H9 (cell line): ENCODE data around the gene CXCL13. TPM values are rescaled to one million over a fixed set of nuclear protein-coding genes. Genes with fewer than 3 reads are reported as not detected.

ENCODE experiments used
- DNase-seq: peaks from one replicate; pipeline ENCODE4 v3.0.0-alpha.2; 2017
- H2AFZ ChIP-seq: one replicate; pipeline ENCODE4 v1.6.1; 2013; ENCODE audit warnings: mild to moderate bottlenecking, low read length, control low read depth, moderate library complexity
- H2AK5ac ChIP-seq: 2 replicates; pipeline ENCODE4 v1.6.1; 2013; ENCODE audit warnings: low read length, control low read depth, mixed read lengths; ENCODE audit not compliant: insufficient read length
- H2BK120ac ChIP-seq: one replicate; pipeline ENCODE4 v1.6.1; 2013; ENCODE audit warnings: low read depth, mild to moderate bottlenecking, low read length, control low read depth, inconsistent platforms; ENCODE audit not compliant: poor library complexity, severe bottlenecking
- H2BK12ac ChIP-seq: 2 replicates; pipeline ENCODE4 v1.6.1; 2013; ENCODE audit warnings: low read length, control low read depth, mixed read lengths, low read depth; ENCODE audit not compliant: insufficient read length
- H2BK15ac ChIP-seq: 2 replicates; pipeline ENCODE4 v1.6.1; 2013; ENCODE audit warnings: low read depth, low read length, control low read depth
- H2BK20ac ChIP-seq: one replicate; pipeline ENCODE4 v1.6.1; 2013; ENCODE audit warnings: low read depth, mild to moderate bottlenecking, low read length, control low read depth, inconsistent platforms; ENCODE audit not compliant: poor library complexity, severe bottlenecking
- H2BK5ac ChIP-seq: 2 replicates; pipeline ENCODE4 v1.6.1; 2013; ENCODE audit warnings: low read length, control low read depth, mixed read lengths; ENCODE audit not compliant: insufficient read length
- H3K14ac ChIP-seq: 2 replicates; pipeline ENCODE4 v1.6.1; 2013; ENCODE audit warnings: low read length, control low read depth; ENCODE audit not compliant: insufficient read depth
- H3K18ac ChIP-seq: 2 replicates; pipeline ENCODE4 v1.6.1; 2013; ENCODE audit warnings: low read depth, mild to moderate bottlenecking, mixed read lengths, low read length, control low read depth; ENCODE audit not compliant: insufficient read length
- H3K23ac ChIP-seq: 2 replicates; pipeline ENCODE4 v1.6.1; 2013; ENCODE audit warnings: low read length, control low read depth, mixed read lengths, low read depth; ENCODE audit not compliant: insufficient read length
- H3K23me2 ChIP-seq: 2 replicates; pipeline ENCODE4 v1.6.1; 2013; ENCODE audit warnings: low read depth, mild to moderate bottlenecking, mixed read lengths, low read length, control low read depth; ENCODE audit not compliant: insufficient read length, poor library complexity, severe bottlenecking
- H3K27ac ChIP-seq: 2 replicates; pipeline ENCODE4 v1.5.1; 2013; ENCODE audit warnings: low read length, control low read depth, mixed read lengths, low read depth; ENCODE audit not compliant: insufficient read length
- H3K27me3 ChIP-seq: 2 replicates; pipeline ENCODE4 v1.6.1; 2013; ENCODE audit warnings: low read length, control low read depth, inconsistent platforms; ENCODE audit not compliant: insufficient read depth
- H3K4ac ChIP-seq: 2 replicates; pipeline ENCODE4 v1.6.1; 2013; ENCODE audit warnings: low read depth, mild to moderate bottlenecking, control low read depth, inconsistent platforms, low read length, moderate library complexity
- H3K4me1 ChIP-seq: 2 replicates; pipeline ENCODE4 v1.6.1; 2013; ENCODE audit warnings: low read length, control low read depth, inconsistent platforms; ENCODE audit not compliant: insufficient read depth
- H3K4me2 ChIP-seq: 2 replicates; pipeline ENCODE4 v1.6.1; 2013; ENCODE audit warnings: low read length, control low read depth, mixed read lengths; ENCODE audit not compliant: insufficient read length, insufficient read depth
- H3K56ac ChIP-seq: 2 replicates; pipeline ENCODE4 v1.6.1; 2013; ENCODE audit warnings: low read depth, mild to moderate bottlenecking, mixed read lengths, low read length, control low read depth; ENCODE audit not compliant: insufficient read length
- H3K79me1 ChIP-seq: 2 replicates; pipeline ENCODE4 v1.6.1; 2013; ENCODE audit warnings: low read depth, mild to moderate bottlenecking, moderate library complexity, low read length, control low read depth, inconsistent platforms; ENCODE audit not compliant: insufficient read depth, poor library complexity, severe bottlenecking
- H3K79me2 ChIP-seq: 2 replicates; pipeline ENCODE4 v1.6.1; 2013; ENCODE audit warnings: low read length, control low read depth, inconsistent platforms; ENCODE audit not compliant: insufficient read depth
- H3K9ac ChIP-seq: 2 replicates; pipeline ENCODE4 v1.6.1; 2013; ENCODE audit warnings: low read length, control low read depth, mixed read lengths; ENCODE audit not compliant: insufficient read length; ENCODE audit errors: extremely low read depth
- H3K9me3 ChIP-seq: one replicate; pipeline ENCODE4 v1.6.1; 2013; ENCODE audit warnings: low read depth, low read length, inconsistent platforms; ENCODE audit not compliant: control insufficient read depth
- H3T11ph ChIP-seq: one replicate; pipeline ENCODE4 v1.6.1; 2013; ENCODE audit warnings: mild to moderate bottlenecking, low read length, control low read depth, inconsistent platforms
- H4K20me1 ChIP-seq: one replicate; pipeline ENCODE4 v1.6.1; 2013; ENCODE audit not compliant: control insufficient read depth, insufficient read length, insufficient read depth
- H4K5ac ChIP-seq: 2 replicates; pipeline ENCODE4 v1.6.1; 2013; ENCODE audit warnings: low read depth, mild to moderate bottlenecking, mixed read lengths, low read length, control low read depth; ENCODE audit not compliant: insufficient read length
- H4K8ac ChIP-seq: replicated peaks from 2 replicates; pipeline ENCODE4 v1.6.1; 2013; ENCODE audit warnings: low read length, control low read depth, mixed read lengths, low read depth; ENCODE audit not compliant: insufficient read length
- H4K91ac ChIP-seq: 2 replicates; pipeline ENCODE4 v1.6.1; 2013; ENCODE audit warnings: low read depth, mild to moderate bottlenecking, moderate library complexity, mixed read lengths, low read length, control low read depth; ENCODE audit not compliant: insufficient read length
- H3K27ac Mint-ChIP-seq, 3 experiments: 2 replicates in 2 of 3; 3 replicates in 1 of 3; pipeline ENCODE4 v1.8.0; 2020 to 2021; ENCODE audit warnings: mixed read lengths in 3 of 3, mild to moderate bottlenecking in 1 of 3, moderate library complexity in 1 of 3
- H3K27me3 Mint-ChIP-seq: 2 replicates; pipeline ENCODE4 v1.8.0; 2021; ENCODE audit warnings: low read depth, mild to moderate bottlenecking, moderate library complexity, mixed read lengths
- H3K36me3 Mint-ChIP-seq, 3 experiments: 2 replicates in 2 of 3; 3 replicates in 1 of 3; pipeline ENCODE4 v1.8.0; 2020 to 2021; ENCODE audit warnings: low read depth in 3 of 3, mixed read lengths in 3 of 3; ENCODE audit not compliant: insufficient read depth in 1 of 3
- H3K4me1 Mint-ChIP-seq, 2 experiments: 2 replicates each; pipeline ENCODE4 v1.8.0; 2020; ENCODE audit warnings: mixed read lengths in 2 of 2
- H3K4me3 Mint-ChIP-seq, 2 experiments: 2 replicates in 1 of 2; 3 replicates in 1 of 2; pipeline ENCODE4 v1.8.0; 2020 to 2021; ENCODE audit warnings: mild to moderate bottlenecking in 2 of 2, mixed read lengths in 2 of 2, moderate library complexity in 1 of 2
- H3K9me3 Mint-ChIP-seq, 2 experiments: 2 replicates in 1 of 2; 3 replicates in 1 of 2; pipeline ENCODE4 v1.8.0; 2020; ENCODE audit warnings: mild to moderate bottlenecking in 2 of 2, mixed read lengths in 2 of 2, moderate library complexity in 1 of 2
- WGBS: extraction: QIAGEN DNeasy Blood & Tissue Kit; methylation state at CpG from one replicate; pipeline ENCODE4 v1.1.7; 2013; ENCODE audit warnings: missing lambda C conversion rate, low lambda C conversion rate, mixed read lengths; ENCODE audit not compliant: insufficient read length; ENCODE audit errors: extremely low coverage; 5-methylcytosine and 5-hydroxymethylcytosine counted together
- total RNA-seq: library from RNA; stranded (reverse); gene quantifications from 2 replicates; pipeline ENCODE4 v1.2.1, GENCODE V29; 2021
- TF ChIP-seq, protein P1 (sequence below): fragments of 200-600 bp; sonication (generic); conservative IDR thresholded peaks from 3 replicates; pipeline ENCODE4 v1.8.0; 2021; ENCODE audit warnings: antibody characterized with exemption, mild to moderate bottlenecking

Gene CXCL13
- total RNA-seq, 1 experiment from 2014 or later, result not detected

DNA sequence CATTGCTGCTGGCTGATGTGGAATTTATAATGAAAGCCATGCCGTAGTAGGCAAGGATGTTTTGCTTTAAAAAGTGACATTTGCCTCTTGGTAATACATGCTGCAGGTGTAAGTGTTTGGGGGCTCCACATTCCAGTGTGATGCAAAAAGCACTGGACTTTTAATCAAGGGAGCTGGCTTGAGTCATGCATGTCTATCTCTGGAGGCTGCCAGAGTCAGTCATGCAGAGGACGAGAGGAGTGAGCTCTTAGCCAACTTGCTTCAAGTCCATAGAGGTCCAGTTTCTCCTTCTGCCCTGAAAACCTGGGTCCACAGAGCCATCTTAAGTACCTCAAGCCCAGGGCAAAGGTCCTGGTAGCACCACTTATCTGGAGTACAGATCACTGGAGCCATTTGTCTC lies 11.6 kb upstream of the CXCL13 start:
- no peak overlapping the region for H2BK5ac ChIP-seq
- Mint-ChIP-seq H3K9me3 (no peaks in the 10 kb centered on the region), H3K27me3 (no peaks in the 10 kb centered on the region), H3K27ac (no peak overlapping the region), H3K4me3 (no peak overlapping the region), H3K4me1 (peaks cover 2 to 5% of the 10 kb centered on the region in 2 experiments; a peak in 3 of 4 replicates), H3K36me3 (no peaks in the 10 kb centered on the region)
- H4K20me1 ChIP-seq, result no peaks in the 10 kb centered on the region
- TF ChIP-seq, protein P1, sequence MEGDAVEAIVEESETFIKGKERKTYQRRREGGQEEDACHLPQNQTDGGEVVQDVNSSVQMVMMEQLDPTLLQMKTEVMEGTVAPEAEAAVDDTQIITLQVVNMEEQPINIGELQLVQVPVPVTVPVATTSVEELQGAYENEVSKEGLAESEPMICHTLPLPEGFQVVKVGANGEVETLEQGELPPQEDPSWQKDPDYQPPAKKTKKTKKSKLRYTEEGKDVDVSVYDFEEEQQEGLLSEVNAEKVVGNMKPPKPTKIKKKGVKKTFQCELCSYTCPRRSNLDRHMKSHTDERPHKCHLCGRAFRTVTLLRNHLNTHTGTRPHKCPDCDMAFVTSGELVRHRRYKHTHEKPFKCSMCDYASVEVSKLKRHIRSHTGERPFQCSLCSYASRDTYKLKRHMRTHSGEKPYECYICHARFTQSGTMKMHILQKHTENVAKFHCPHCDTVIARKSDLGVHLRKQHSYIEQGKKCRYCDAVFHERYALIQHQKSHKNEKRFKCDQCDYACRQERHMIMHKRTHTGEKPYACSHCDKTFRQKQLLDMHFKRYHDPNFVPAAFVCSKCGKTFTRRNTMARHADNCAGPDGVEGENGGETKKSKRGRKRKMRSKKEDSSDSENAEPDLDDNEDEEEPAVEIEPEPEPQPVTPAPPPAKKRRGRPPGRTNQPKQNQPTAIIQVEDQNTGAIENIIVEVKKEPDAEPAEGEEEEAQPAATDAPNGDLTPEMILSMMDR, result no peak
- H3K23ac ChIP-seq, result no peak overlapping the region
- H2BK12ac ChIP-seq, result no peak overlapping the region
- no peak overlapping the region for H3K4ac ChIP-seq
- H3K4me2 ChIP-seq, result no peak overlapping the region
- H4K5ac ChIP-seq, result no peak overlapping the region
- no peak overlapping the region for H2BK120ac ChIP-seq
- no peak overlapping the region for H4K91ac ChIP-seq
- H3K56ac ChIP-seq, result no peak overlapping the region
- no peak overlapping the region for H4K8ac ChIP-seq
- no peak overlapping the region for H2AK5ac ChIP-seq
- no peak overlapping the region for H2BK15ac ChIP-seq
- H2BK20ac ChIP-seq, result no peak overlapping the region
- no peak for DNase-seq
- H3K9me3 ChIP-seq, result no peaks in the 10 kb centered on the region
- no peaks in the 10 kb centered on the region for H3K79me2 ChIP-seq
- H3K27ac ChIP-seq, result no peak overlapping the region
- H3K27me3 ChIP-seq, result no peaks in the 10 kb centered on the region
- no peak overlapping the region for H3K9ac ChIP-seq
- no peak overlapping the region for H3K18ac ChIP-seq
- H3K23me2 ChIP-seq, result no peaks in the 10 kb centered on the region
- no peak overlapping the region for H3T11ph ChIP-seq
- H3K79me1 ChIP-seq, result no peaks in the 10 kb centered on the region
- no peak overlapping the region for H2AFZ ChIP-seq
- WGBS, result no CpG with 5 or more reads among the region's 2 CpGs
- peaks cover 4% of the 10 kb centered on the region; the same call in 1 of the 2 replicates for H3K4me1 ChIP-seq
- no peak overlapping the region for H3K14ac ChIP-seq
